ENCODE data around the gene MTRF1L. TPM values are rescaled to one million over a fixed set of nuclear protein-coding genes. Genes with fewer than 3 reads are reported as not detected.

The MTRF1L gene
- 16.7 and 17.4 TPM in 2 replicates for total RNA-seq
- polyA plus RNA-seq = 16.1 and 19.0 TPM in 2 replicates

GRCh38 chr6:153002613-153003365 lies at the start of gene MTRF1L:
TSS of gene MTRF1L (minus strand) at chr6:153002709. CDS start at chr6:153002685, 24 bp downstream.
- Histone ChIP-seq H3K4me1 (ENCODE audit: insufficient read depth) (peaks cover 18% of the 10 kb centered on the region), H2AFZ (peak within 1 kb of the TSS; percentile 66), H3K4me2 (peak within 1 kb of the TSS; percentile 93), H3K27me3 (no peaks in the 10 kb centered on the region), H4K20me1 (ENCODE audit: insufficient read depth, poor library complexity, severe bottlenecking) (peaks cover 27% of the 10 kb centered on the region), H3K36me3 (replicated peaks; ENCODE audit: insufficient read depth, low read depth) (no peaks in the 10 kb centered on the region), H3K4me3 (peak within 1 kb of the TSS; percentile 64), H3K9me3 (ENCODE audit: low read depth) (no peaks in the 10 kb centered on the region), H3K9me2 (replicated peaks; ENCODE audit: insufficient read depth) (no peaks in the 10 kb centered on the region), H3K79me2 (peaks cover 53% of the 10 kb centered on the region), H3K27ac (peak within 1 kb of the TSS; percentile 76)
- TF ChIP-seq EZH2 (IDR thresholded peaks at IDR 0.05; ENCODE audit: borderline replicate concordance) (no peak), EZH2phosphoT487 (IDR thresholded peaks at IDR 0.05; ENCODE audit: low read depth, severe bottlenecking, unreplicated experiment) (no peak), CTCF (IDR thresholded peaks at IDR 0.05; ENCODE audit: poor library complexity) (no peak)
- WGBS (ENCODE audit: low lambda C conversion rate, missing lambda C conversion rate) = under 1% methylated on average over 50 of the region's 52 CpGs
- peak; percentile 97 for DNase-seq (ENCODE audit: low spot score)

- Histone ChIP-seq H3K9me3 (ENCODE audit: low read depth) (no peaks in the 10 kb centered on the region), H3K4me1 (ENCODE audit: insufficient read depth) (no peaks in the 10 kb centered on the region), H3K4me3 (no peak overlapping the region), H4K20me1 (ENCODE audit: insufficient read depth, poor library complexity, severe bottlenecking) (no peaks in the 10 kb centered on the region), H3K27ac (no peak overlapping the region), H3K27me3 (no peaks in the 10 kb centered on the region), H2AFZ (no peak overlapping the region), H3K4me2 (no peak overlapping the region), H3K79me2 (no peaks in the 10 kb centered on the region), H3K9me2 (replicated peaks; ENCODE audit: insufficient read depth) (no peaks in the 10 kb centered on the region), H3K36me3 (replicated peaks; ENCODE audit: insufficient read depth, low read depth) (no peaks in the 10 kb centered on the region)
- no peak for DNase-seq (ENCODE audit: low spot score)
- TF ChIP-seq EZH2 (IDR thresholded peaks at IDR 0.05; ENCODE audit: borderline replicate concordance) = no peak
- TF ChIP-seq EZH2phosphoT487 (IDR thresholded peaks at IDR 0.05; ENCODE audit: low read depth, severe bottlenecking, unreplicated experiment) = no peak
- TF ChIP-seq CTCF (IDR thresholded peaks at IDR 0.05; ENCODE audit: poor library complexity) = no peak
These were observed 49.3 kb upstream of the MTRF1L start for GRCh38 chr6:153051801-153052200.

- H3K4me3 ChIP-seq = no peak overlapping the region
- no peak overlapping the region for H3K27ac ChIP-seq
- H3K79me2 ChIP-seq = no peaks in the 10 kb centered on the region
- TF ChIP-seq EZH2 (IDR thresholded peaks at IDR 0.05; ENCODE audit: borderline replicate concordance) (no peak), CTCF (IDR thresholded peaks at IDR 0.05; ENCODE audit: poor library complexity) (no peak), EZH2phosphoT487 (IDR thresholded peaks at IDR 0.05; ENCODE audit: low read depth, severe bottlenecking, unreplicated experiment) (no peak)
- H4K20me1 ChIP-seq (ENCODE audit: insufficient read depth, poor library complexity, severe bottlenecking) = no peaks in the 10 kb centered on the region
- H3K9me3 ChIP-seq (ENCODE audit: low read depth) = no peaks in the 10 kb centered on the region
- no peaks in the 10 kb centered on the region for H3K9me2 ChIP-seq (replicated peaks; ENCODE audit: insufficient read depth)
- DNase-seq (ENCODE audit: low spot score) = no peak
- H3K27me3 ChIP-seq = no peaks in the 10 kb centered on the region
- H3K4me2 ChIP-seq = no peak overlapping the region
- WGBS (ENCODE audit: low lambda C conversion rate, missing lambda C conversion rate) = 98% methylated on average over 3 of the region's 3 CpGs
- no peaks in the 10 kb centered on the region for H3K36me3 ChIP-seq (replicated peaks; ENCODE audit: insufficient read depth, low read depth)
- H2AFZ ChIP-seq = no peak overlapping the region
- no peaks in the 10 kb centered on the region for H3K4me1 ChIP-seq (ENCODE audit: insufficient read depth)
These were observed 46.1 kb upstream of the MTRF1L start for GRCh38 chr6:153048631-153049030.
